HCT116 (cell line): ENCODE measurements around the gene NEB.

Experiments
- EZH2 ChIP-seq: fragments of 200-600 bp; sonication (generic); IDR thresholded peaks from 2 replicates; pipeline ENCODE4 v1.6.1; 2017; ENCODE audit warnings: antibody characterized with exemption, mixed run types
- ZBTB33 ChIP-seq: IDR thresholded peaks from 2 replicates; pipeline ENCODE4 v1.6.1; 2011; ENCODE audit warnings: mild to moderate bottlenecking, low read length, moderate library complexity; ENCODE audit not compliant: insufficient replicate concordance; ENCODE audit errors: extremely low read depth
- TF ChIP-seq, protein P1 (sequence below), 3 experiments: fragments of 200-600 bp in 1 of 3; sonication (generic) in 1 of 3; IDR thresholded peaks in 2 of 3; conservative IDR thresholded peaks in 1 of 3; 2 replicates each; pipeline ENCODE4 v1.5.1; 2012 to 2017; ENCODE audit warnings: low read depth in 2 of 3, low read length in 2 of 3, antibody characterized with exemption in 1 of 3, borderline replicate concordance in 1 of 3, control low read depth in 1 of 3, mild to moderate bottlenecking in 1 of 3, mixed read lengths in 1 of 3, mixed run types in 1 of 3, moderate library complexity in 1 of 3; ENCODE audit not compliant: insufficient read depth in 1 of 3

DNA sequence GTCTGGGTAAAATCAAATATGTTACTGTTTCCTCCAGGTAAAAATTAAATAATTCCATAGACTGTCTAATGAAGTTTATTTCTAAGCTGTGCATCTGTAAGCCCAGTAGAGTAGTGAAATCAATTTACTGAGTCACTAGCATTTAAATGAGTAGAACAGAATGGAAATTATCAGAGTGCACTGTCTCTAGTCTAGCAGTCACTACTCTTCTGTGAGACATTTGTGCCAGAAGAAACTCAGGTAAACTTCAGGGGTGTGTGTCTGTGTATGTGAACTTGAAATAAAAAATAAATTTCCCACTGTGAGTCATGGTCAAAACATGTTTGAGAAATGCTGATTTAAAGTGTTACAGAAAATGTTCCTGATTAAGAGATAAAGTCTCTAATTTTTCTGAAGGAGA lies 178.2 kb downstream of the NEB start:
- TF ChIP-seq EZH2 (no peak), ZBTB33 (no peak)
- TF ChIP-seq, protein P1, sequence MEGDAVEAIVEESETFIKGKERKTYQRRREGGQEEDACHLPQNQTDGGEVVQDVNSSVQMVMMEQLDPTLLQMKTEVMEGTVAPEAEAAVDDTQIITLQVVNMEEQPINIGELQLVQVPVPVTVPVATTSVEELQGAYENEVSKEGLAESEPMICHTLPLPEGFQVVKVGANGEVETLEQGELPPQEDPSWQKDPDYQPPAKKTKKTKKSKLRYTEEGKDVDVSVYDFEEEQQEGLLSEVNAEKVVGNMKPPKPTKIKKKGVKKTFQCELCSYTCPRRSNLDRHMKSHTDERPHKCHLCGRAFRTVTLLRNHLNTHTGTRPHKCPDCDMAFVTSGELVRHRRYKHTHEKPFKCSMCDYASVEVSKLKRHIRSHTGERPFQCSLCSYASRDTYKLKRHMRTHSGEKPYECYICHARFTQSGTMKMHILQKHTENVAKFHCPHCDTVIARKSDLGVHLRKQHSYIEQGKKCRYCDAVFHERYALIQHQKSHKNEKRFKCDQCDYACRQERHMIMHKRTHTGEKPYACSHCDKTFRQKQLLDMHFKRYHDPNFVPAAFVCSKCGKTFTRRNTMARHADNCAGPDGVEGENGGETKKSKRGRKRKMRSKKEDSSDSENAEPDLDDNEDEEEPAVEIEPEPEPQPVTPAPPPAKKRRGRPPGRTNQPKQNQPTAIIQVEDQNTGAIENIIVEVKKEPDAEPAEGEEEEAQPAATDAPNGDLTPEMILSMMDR (IDR thresholded peaks at IDR 0.05 in 2 of 3, conservative IDR thresholded peaks at IDR 0.05 in 1 of 3; ENCODE audit: borderline replicate concordance in 1 of 3, insufficient read depth in 1 of 3, low read depth in 2 of 3, low read length in 2 of 3): no peak
